ENCODE results near the gene RPF1. TPM values are rescaled to one million over a fixed set of nuclear protein-coding genes. Genes with fewer than 3 reads are reported as not detected.

The RPF1 gene
- polyA plus RNA-seq, 4 donors, result 24.3 to 41.1 (median 32.9) TPM

DNA sequence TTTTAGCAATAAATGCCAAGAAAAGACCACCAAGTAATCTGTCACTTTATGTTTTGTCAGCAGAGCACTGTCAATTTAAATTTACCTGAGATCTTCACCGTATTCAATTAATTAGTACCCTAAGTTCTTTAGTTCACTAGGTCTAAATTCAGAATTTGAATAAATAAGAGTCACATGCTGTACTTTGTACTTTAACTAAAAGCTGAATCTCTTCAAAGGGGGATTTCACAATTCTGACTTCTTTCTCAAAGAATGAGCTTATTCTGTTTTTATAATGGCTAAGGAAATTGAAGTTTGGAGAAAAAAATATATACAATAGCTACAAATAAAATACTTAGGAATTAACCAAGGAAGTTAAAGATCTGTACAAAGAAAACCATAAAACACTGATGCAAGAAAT is 29.4 kb downstream of the RPF1 start:
- Histone ChIP-seq H3K4me3 (ENCODE audit: low read depth in 1 of 3, low read length in 3 of 3) (no peak overlapping the region), H3K27ac (ENCODE audit: low read depth in 1 of 3, low read length in 2 of 3) (no peak overlapping the region), H3K27me3 (ENCODE audit: control insufficient read depth in 3 of 3, insufficient read depth in 3 of 3, low read length in 3 of 3) (no peaks in the 10 kb centered on the region), H3K36me3 (ENCODE audit: control insufficient read depth in 3 of 3, insufficient read depth in 2 of 3, low read depth in 1 of 3, low read length in 3 of 3) (peaks cover 0 to 3% (median 0%) of the 10 kb centered on the region in 3 donors), H3K4me1 (ENCODE audit: control insufficient read depth in 3 of 3, insufficient read depth in 2 of 3, low read depth in 1 of 3, low read length in 2 of 3) (peaks cover 2 to 14% (median 11%) of the 10 kb centered on the region in 3 donors), H3K9me3 (ENCODE audit: control insufficient read depth in 2 of 2, insufficient read depth in 1 of 2, low read depth in 1 of 2, low read length in 1 of 2) (peaks cover 0 to 8% of the 10 kb centered on the region in 2 donors)
- DNase-seq, result no peak
- 93 to 98% (median 97%) methylated on average over 1 of the region's 1 CpG for WGBS, 3 donors
- FAIRE-seq, result no peak

DNA sequence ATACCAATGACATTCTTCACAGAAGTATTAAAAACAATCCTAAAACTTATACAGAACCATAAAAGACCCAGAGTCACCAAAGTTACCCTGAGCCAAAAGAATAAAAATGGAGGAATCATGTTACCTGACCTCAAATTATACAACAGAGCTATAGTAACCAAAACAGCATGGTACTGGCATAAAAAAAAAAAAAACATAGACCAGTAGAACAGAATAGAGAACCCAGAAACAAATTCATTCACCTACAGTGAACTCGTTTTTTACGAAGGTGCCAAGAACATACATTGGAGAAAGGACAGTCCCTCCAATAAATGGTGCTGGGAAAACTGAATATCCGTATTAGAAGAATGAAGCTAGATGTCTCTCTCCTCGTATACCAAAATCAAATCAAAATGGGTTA is 30.0 kb downstream of the RPF1 start:
- no peak overlapping the region for H3K27ac ChIP-seq (ENCODE audit: low read depth in 1 of 3, low read length in 2 of 3)
- DNase-seq, result no peak
- no peaks in the 10 kb centered on the region for H3K27me3 ChIP-seq (ENCODE audit: control insufficient read depth in 3 of 3, insufficient read depth in 3 of 3, low read length in 3 of 3)
- peaks cover 0 to 8% of the 10 kb centered on the region in 2 donors for H3K9me3 ChIP-seq (ENCODE audit: control insufficient read depth in 2 of 2, insufficient read depth in 1 of 2, low read depth in 1 of 2, low read length in 1 of 2)
- no peak overlapping the region for H3K4me3 ChIP-seq (ENCODE audit: low read depth in 1 of 3, low read length in 3 of 3)
- peaks cover 0 to 8% (median 6%) of the 10 kb centered on the region in 3 donors for H3K4me1 ChIP-seq (ENCODE audit: control insufficient read depth in 3 of 3, insufficient read depth in 2 of 3, low read depth in 1 of 3, low read length in 2 of 3)
- peaks cover 0 to 3% (median 0%) of the 10 kb centered on the region in 3 donors for H3K36me3 ChIP-seq (ENCODE audit: control insufficient read depth in 3 of 3, insufficient read depth in 2 of 3, low read depth in 1 of 3, low read length in 3 of 3)
- FAIRE-seq, result no peak
- 96 to 97% (median 97%) methylated on average over 4 of the region's 4 CpGs for WGBS, 3 donors

DNA sequence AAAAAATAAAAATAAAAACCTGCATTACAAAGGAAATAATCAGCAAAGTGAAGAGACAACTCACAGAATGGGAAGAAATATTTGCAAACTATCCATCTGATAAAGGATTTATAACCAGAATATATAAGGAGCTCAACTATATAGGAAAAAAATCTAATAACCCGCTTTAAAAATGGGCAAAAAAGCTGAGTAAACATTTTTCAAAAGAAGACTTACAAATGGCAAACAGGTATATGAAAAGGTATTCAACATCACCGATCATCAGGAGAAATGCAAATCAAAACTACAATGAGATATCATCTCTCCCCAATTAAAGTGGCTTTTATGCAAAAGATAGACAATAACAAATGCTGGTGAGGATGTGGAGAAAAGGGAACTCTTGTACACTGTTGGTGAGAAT is 31.1 kb downstream of the RPF1 start:
- no peak overlapping the region for H3K4me3 ChIP-seq (ENCODE audit: low read depth in 1 of 3, low read length in 3 of 3)
- peaks cover 0 to 8% of the 10 kb centered on the region in 2 donors for H3K9me3 ChIP-seq (ENCODE audit: control insufficient read depth in 2 of 2, insufficient read depth in 1 of 2, low read depth in 1 of 2, low read length in 1 of 2)
- no peaks in the 10 kb centered on the region for H3K4me1 ChIP-seq (ENCODE audit: control insufficient read depth in 3 of 3, insufficient read depth in 2 of 3, low read depth in 1 of 3, low read length in 2 of 3)
- FAIRE-seq (no peak), DNase-seq (no peak)
- no peaks in the 10 kb centered on the region for H3K27me3 ChIP-seq (ENCODE audit: control insufficient read depth in 3 of 3, insufficient read depth in 3 of 3, low read length in 3 of 3)
- no peak overlapping the region for H3K27ac ChIP-seq (ENCODE audit: low read depth in 1 of 3, low read length in 2 of 3)
- H3K36me3 ChIP-seq (ENCODE audit: control insufficient read depth in 3 of 3, insufficient read depth in 2 of 3, low read depth in 1 of 3, low read length in 3 of 3), result peaks cover 0 to 6% (median 0%) of the 10 kb centered on the region in 3 donors
- 51 to 93% (median 55%) methylated on average over 2 of the region's 2 CpGs for WGBS, 3 donors

DNA sequence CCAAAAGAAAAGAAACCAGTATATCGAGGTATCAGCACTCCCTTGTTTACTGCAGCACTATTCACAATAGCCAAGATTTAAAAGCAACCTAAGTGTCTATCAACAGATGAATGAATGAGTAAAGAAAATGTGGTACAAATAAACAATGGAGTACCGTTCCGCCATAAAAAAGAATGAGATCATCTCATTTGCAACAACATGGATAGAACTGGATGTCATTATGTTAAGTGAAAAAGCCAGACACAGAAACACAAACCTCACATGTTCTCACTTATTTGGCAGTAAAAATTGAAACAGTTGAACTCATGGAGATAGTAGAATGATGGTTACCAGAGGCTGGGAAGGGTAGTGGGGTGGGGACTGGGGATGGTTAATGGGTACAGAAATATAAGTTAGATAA is 31.6 kb downstream of the RPF1 start:
- peaks cover 0 to 6% (median 0%) of the 10 kb centered on the region in 3 donors for H3K36me3 ChIP-seq (ENCODE audit: control insufficient read depth in 3 of 3, insufficient read depth in 2 of 3, low read depth in 1 of 3, low read length in 3 of 3)
- no peak overlapping the region for H3K4me3 ChIP-seq (ENCODE audit: low read depth in 1 of 3, low read length in 3 of 3)
- FAIRE-seq, result no peak
- no peaks in the 10 kb centered on the region for H3K4me1 ChIP-seq (ENCODE audit: control insufficient read depth in 3 of 3, insufficient read depth in 2 of 3, low read depth in 1 of 3, low read length in 2 of 3)
- WGBS, 3 donors, result 78 to 92% (median 85%) methylated on average over 3 of the region's 3 CpGs
- no peak for DNase-seq
- no peaks in the 10 kb centered on the region for H3K27me3 ChIP-seq (ENCODE audit: control insufficient read depth in 3 of 3, insufficient read depth in 3 of 3, low read length in 3 of 3)
- peaks cover 0 to 8% of the 10 kb centered on the region in 2 donors for H3K9me3 ChIP-seq (ENCODE audit: control insufficient read depth in 2 of 2, insufficient read depth in 1 of 2, low read depth in 1 of 2, low read length in 1 of 2)
- H3K27ac ChIP-seq (ENCODE audit: low read depth in 1 of 3, low read length in 2 of 3), result no peak overlapping the region

DNA sequence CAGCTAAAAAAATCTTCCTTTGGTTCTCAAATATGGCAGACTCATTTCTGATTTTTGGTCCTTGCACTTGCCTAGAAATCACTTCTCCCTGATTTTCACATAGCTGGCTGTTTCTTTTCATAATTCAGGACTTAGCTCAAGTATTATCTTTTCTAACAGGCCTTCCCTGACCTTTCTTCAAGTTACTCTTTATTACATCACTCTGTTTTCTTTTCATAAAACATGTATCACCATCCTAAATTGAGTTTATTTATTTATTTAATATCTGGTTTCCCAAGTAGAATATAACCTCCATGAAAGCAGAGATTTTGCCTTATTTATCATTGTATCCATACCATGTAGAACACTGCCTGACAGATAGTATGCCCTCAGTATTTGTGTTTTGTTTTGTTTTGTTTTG is 45.5 kb downstream of the RPF1 start:
- Histone ChIP-seq H3K4me3 (ENCODE audit: low read depth in 1 of 3, low read length in 3 of 3) (no peak overlapping the region), H3K36me3 (ENCODE audit: control insufficient read depth in 3 of 3, insufficient read depth in 2 of 3, low read depth in 1 of 3, low read length in 3 of 3) (peaks cover 0 to 3% (median 0%) of the 10 kb centered on the region in 3 donors), H3K9me3 (ENCODE audit: control insufficient read depth in 2 of 2, insufficient read depth in 1 of 2, low read depth in 1 of 2, low read length in 1 of 2) (peaks cover 0 to 2% of the 10 kb centered on the region in 2 donors), H3K27me3 (ENCODE audit: control insufficient read depth in 3 of 3, insufficient read depth in 3 of 3, low read length in 3 of 3) (no peaks in the 10 kb centered on the region), H3K27ac (ENCODE audit: low read depth in 1 of 3, low read length in 2 of 3) (no peak overlapping the region), H3K4me1 (ENCODE audit: control insufficient read depth in 3 of 3, insufficient read depth in 2 of 3, low read depth in 1 of 3, low read length in 2 of 3) (no peaks in the 10 kb centered on the region)
- DNase-seq, result no peak
- no peak for FAIRE-seq

DNA sequence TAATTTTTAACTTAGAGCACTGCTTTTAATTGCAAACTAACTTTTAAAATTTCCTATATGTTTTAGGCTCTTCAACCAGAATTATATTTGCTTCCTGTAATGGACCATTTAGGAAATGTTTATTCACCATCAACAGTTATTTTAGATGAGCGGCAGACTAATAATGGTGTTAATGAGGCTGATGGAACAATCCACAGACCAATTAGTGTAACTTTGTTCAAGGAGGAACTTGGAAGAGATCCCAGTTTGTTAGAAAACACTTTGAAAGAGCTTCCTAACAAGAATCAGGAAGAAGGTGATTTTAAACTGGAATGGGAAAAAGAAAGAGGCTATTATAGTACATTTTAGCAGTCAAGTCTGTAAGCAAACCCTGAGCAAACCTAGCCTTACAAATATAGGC is 46.7 kb downstream of the RPF1 start:
- FAIRE-seq (no peak), DNase-seq (no peak)
- Histone ChIP-seq H3K4me1 (ENCODE audit: control insufficient read depth in 3 of 3, insufficient read depth in 2 of 3, low read depth in 1 of 3, low read length in 2 of 3) (no peaks in the 10 kb centered on the region), H3K36me3 (ENCODE audit: control insufficient read depth in 3 of 3, insufficient read depth in 2 of 3, low read depth in 1 of 3, low read length in 3 of 3) (peaks cover 0 to 3% (median 0%) of the 10 kb centered on the region in 3 donors), H3K9me3 (ENCODE audit: control insufficient read depth in 2 of 2, insufficient read depth in 1 of 2, low read depth in 1 of 2, low read length in 1 of 2) (peaks cover 0 to 2% of the 10 kb centered on the region in 2 donors), H3K4me3 (ENCODE audit: low read depth in 1 of 3, low read length in 3 of 3) (no peak overlapping the region), H3K27me3 (ENCODE audit: control insufficient read depth in 3 of 3, insufficient read depth in 3 of 3, low read length in 3 of 3) (no peaks in the 10 kb centered on the region), H3K27ac (ENCODE audit: low read depth in 1 of 3, low read length in 2 of 3) (no peak overlapping the region)
- 78 to 94% (median 90%) methylated on average over 1 of the region's 1 CpG for WGBS, 3 donors

DNA sequence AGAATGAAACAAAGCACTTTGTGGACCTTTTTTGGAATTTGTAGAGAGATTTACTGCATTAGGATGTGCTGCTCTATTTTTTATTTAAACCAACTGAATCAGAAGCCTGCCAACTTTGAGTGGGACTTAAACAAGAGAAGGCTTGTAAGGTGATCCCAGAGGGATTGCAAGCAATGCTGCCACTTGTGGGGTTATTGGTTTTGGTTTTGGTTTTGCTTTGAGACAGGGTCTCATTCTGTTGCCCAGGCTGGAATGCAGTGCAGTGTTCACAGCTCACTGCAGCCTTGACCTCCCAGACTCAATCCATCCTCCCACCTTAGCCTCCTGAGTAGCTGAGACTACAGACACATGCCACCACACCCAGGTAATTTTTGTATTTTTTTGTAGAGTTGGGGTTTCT is 59.5 kb downstream of the RPF1 start:
- FAIRE-seq (no peak), DNase-seq (no peak)
- H3K36me3 ChIP-seq (ENCODE audit: control insufficient read depth in 3 of 3, insufficient read depth in 2 of 3, low read depth in 1 of 3, low read length in 3 of 3), result peaks cover 0 to 9% (median 0%) of the 10 kb centered on the region in 3 donors
- H3K4me1 ChIP-seq (ENCODE audit: control insufficient read depth in 3 of 3, insufficient read depth in 2 of 3, low read depth in 1 of 3, low read length in 2 of 3), result no peaks in the 10 kb centered on the region
- H3K27me3 ChIP-seq (ENCODE audit: control insufficient read depth in 3 of 3, insufficient read depth in 3 of 3, low read length in 3 of 3), result no peaks in the 10 kb centered on the region
- H3K27ac ChIP-seq (ENCODE audit: low read depth in 1 of 3, low read length in 2 of 3), result no peak overlapping the region
- no peak overlapping the region for H3K4me3 ChIP-seq (ENCODE audit: low read depth in 1 of 3, low read length in 3 of 3)
- H3K9me3 ChIP-seq (ENCODE audit: control insufficient read depth in 2 of 2, insufficient read depth in 1 of 2, low read depth in 1 of 2, low read length in 1 of 2), result no peaks in the 10 kb centered on the region

DNA sequence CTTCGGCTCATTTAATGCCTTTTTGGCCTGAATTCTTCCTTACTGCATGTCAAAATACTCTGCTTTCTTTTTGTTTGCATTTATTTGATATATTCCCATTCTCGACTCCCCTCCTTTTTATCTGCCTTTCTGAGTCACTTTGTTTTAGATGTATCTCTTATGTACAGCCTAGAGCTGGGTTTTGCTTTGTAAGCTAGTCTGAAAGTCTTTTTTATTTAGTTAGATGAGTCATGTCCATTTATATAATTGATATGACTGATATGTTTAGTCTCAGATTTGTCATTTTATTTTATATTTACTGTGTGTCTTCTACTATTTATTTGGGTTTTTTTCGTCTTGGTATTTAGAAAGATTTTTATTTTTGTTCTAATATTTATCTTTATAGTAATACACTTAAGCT is 60.9 kb downstream of the RPF1 start:
- Histone ChIP-seq H3K27ac (ENCODE audit: low read depth in 1 of 3, low read length in 2 of 3) (no peak overlapping the region), H3K4me1 (ENCODE audit: control insufficient read depth in 3 of 3, insufficient read depth in 2 of 3, low read depth in 1 of 3, low read length in 2 of 3) (no peaks in the 10 kb centered on the region), H3K9me3 (ENCODE audit: control insufficient read depth in 2 of 2, insufficient read depth in 1 of 2, low read depth in 1 of 2, low read length in 1 of 2) (no peaks in the 10 kb centered on the region), H3K36me3 (ENCODE audit: control insufficient read depth in 3 of 3, insufficient read depth in 2 of 3, low read depth in 1 of 3, low read length in 3 of 3) (peaks cover 0 to 9% (median 0%) of the 10 kb centered on the region in 3 donors), H3K4me3 (ENCODE audit: low read depth in 1 of 3, low read length in 3 of 3) (no peak overlapping the region), H3K27me3 (ENCODE audit: control insufficient read depth in 3 of 3, insufficient read depth in 3 of 3, low read length in 3 of 3) (no peaks in the 10 kb centered on the region)
- DNase-seq (no peak), FAIRE-seq (no peak)
- WGBS, 3 donors, result 77 to 84% (median 79%) methylated on average over 3 of the region's 3 CpGs

DNA sequence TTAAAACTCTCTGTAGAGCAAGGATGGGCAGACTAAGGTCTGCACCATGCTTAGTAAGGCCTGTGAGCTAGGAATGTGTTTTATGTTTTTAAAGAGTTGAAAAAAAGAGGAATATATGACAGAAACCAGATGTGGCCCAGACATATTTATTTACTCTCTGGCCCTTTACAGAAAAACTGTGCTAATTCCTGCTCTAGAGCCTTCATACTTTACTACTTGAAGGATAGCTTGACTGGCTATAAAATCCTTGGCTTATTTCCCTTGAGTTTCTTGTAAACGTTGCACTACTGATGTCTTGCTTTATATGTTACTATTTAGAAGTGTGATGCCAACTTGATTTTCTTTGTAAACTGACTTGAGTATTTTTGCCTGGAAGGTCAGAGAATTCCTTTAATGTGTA is 61.7 kb downstream of the RPF1 start:
- no peaks in the 10 kb centered on the region for H3K27me3 ChIP-seq (ENCODE audit: control insufficient read depth in 3 of 3, insufficient read depth in 3 of 3, low read length in 3 of 3)
- WGBS, 3 donors, result 19 to 48% (median 45%) methylated on average over 1 of the region's 1 CpG
- H3K4me1 ChIP-seq (ENCODE audit: control insufficient read depth in 3 of 3, insufficient read depth in 2 of 3, low read depth in 1 of 3, low read length in 2 of 3), result no peaks in the 10 kb centered on the region
- no peak for DNase-seq
- no peaks in the 10 kb centered on the region for H3K9me3 ChIP-seq (ENCODE audit: control insufficient read depth in 2 of 2, insufficient read depth in 1 of 2, low read depth in 1 of 2, low read length in 1 of 2)
- H3K4me3 ChIP-seq (ENCODE audit: low read depth in 1 of 3, low read length in 3 of 3), result no peak overlapping the region
- peaks cover 0 to 9% (median 0%) of the 10 kb centered on the region in 3 donors for H3K36me3 ChIP-seq (ENCODE audit: control insufficient read depth in 3 of 3, insufficient read depth in 2 of 3, low read depth in 1 of 3, low read length in 3 of 3)
- no peak overlapping the region for H3K27ac ChIP-seq (ENCODE audit: low read depth in 1 of 3, low read length in 2 of 3)
- FAIRE-seq, result no peak

All from small intestine (tissue), 7 donors.